Measurements from ENCODE around the gene TMEM14C. TPM values are rescaled to one million over a fixed set of nuclear protein-coding genes. Genes with fewer than 3 reads are reported as not detected.

Gene TMEM14C
- total RNA-seq, 1 experiment from 2014 or later = 84.7 TPM

DNA sequence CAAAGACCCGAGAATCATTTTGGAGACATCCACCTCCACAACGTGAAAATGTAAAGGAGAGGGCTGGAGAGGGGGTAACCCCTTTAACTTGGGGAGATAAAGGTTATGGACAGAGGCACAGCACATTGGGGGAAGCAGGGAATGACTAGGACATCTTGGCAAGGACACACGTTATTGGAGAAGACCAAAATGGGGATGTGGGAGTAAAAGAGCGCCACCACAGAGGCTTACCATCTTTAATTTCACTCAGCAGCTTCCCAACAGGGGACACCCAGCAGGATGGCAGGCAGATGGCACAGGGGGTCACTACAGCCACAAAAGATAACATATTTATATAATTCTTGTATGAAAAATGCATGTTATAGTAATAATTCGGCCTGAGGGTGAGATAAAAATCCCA lies 38.3 kb upstream of the TMEM14C start:
- TF ChIP-seq EZH2 (IDR thresholded peaks at IDR 0.05) (no peak), TCF7L2 (IDR thresholded peaks at IDR 0.05; ENCODE audit: borderline replicate concordance, extremely low read depth, insufficient read depth, insufficient read length) (no peak), POLR2AphosphoS5 (IDR thresholded peaks at IDR 0.05; ENCODE audit: low read depth, low read length) (no peak), JUND (IDR thresholded peaks at IDR 0.05) (no peak), POLR2A (IDR thresholded peaks at IDR 0.05; ENCODE audit: borderline replicate concordance, extremely low read depth, insufficient read depth, insufficient read length) (no peak), EZH2phosphoT487 (IDR thresholded peaks at IDR 0.05; ENCODE audit: borderline replicate concordance) (no peak), REST (IDR thresholded peaks at IDR 0.05; ENCODE audit: low read depth) (no peak), ATF3 (IDR thresholded peaks at IDR 0.05) (no peak), SRF (IDR thresholded peaks at IDR 0.05; ENCODE audit: low read depth) (no peak), FOSL1 (IDR thresholded peaks at IDR 0.05; ENCODE audit: low read depth) (no peak), ZNF274 (IDR thresholded peaks at IDR 0.05; ENCODE audit: low read depth, low read length) (no peak), EGR1 (IDR thresholded peaks at IDR 0.05; ENCODE audit: low read depth) (no peak)
- TF ChIP-seq, protein P1, sequence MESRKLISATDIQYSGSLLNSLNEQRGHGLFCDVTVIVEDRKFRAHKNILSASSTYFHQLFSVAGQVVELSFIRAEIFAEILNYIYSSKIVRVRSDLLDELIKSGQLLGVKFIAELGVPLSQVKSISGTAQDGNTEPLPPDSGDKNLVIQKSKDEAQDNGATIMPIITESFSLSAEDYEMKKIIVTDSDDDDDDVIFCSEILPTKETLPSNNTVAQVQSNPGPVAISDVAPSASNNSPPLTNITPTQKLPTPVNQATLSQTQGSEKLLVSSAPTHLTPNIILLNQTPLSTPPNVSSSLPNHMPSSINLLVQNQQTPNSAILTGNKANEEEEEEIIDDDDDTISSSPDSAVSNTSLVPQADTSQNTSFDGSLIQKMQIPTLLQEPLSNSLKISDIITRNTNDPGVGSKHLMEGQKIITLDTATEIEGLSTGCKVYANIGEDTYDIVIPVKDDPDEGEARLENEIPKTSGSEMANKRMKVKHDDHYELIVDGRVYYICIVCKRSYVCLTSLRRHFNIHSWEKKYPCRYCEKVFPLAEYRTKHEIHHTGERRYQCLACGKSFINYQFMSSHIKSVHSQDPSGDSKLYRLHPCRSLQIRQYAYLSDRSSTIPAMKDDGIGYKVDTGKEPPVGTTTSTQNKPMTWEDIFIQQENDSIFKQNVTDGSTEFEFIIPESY (IDR thresholded peaks at IDR 0.05; ENCODE audit: extremely low read depth, insufficient replicate concordance, low read length) = no peak
- TF ChIP-seq, protein P2, sequence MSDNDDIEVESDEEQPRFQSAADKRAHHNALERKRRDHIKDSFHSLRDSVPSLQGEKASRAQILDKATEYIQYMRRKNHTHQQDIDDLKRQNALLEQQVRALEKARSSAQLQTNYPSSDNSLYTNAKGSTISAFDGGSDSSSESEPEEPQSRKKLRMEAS (IDR thresholded peaks at IDR 0.05) = no peak
- CTCF ChIA-PET = no interaction called here
- intact Hi-C loops (cut with micrococcal nuclease) = no loop called here

More for the DNA sequence above, 38.3 kb upstream of the TMEM14C start:
- Histone ChIP-seq H4K20me1 (ENCODE audit: insufficient read depth) (no peaks in the 10 kb centered on the region), H3K27ac (ENCODE audit: low read depth, low read length) (no peak overlapping the region), H3K9me3 (ENCODE audit: control insufficient read depth in 1 of 2, insufficient read depth in 1 of 2, low read depth in 1 of 2, low read length in 2 of 2) (no peaks in the 10 kb centered on the region), H3K9me2 (ENCODE audit: insufficient read depth) (no peaks in the 10 kb centered on the region), H3K9ac (ENCODE audit: low read length) (no peak overlapping the region), H3K36me3 (ENCODE audit: control insufficient read depth in 1 of 2, insufficient read depth in 2 of 2, low read length in 2 of 2) (no peaks in the 10 kb centered on the region), H2AFZ (ENCODE audit: low read depth, low read length, poor library complexity, severe bottlenecking) (no peak overlapping the region), H3K4me1 (ENCODE audit: control insufficient read depth in 1 of 2, insufficient read depth in 2 of 2, low read length in 2 of 2) (no peaks in the 10 kb centered on the region), H3K79me2 (ENCODE audit: insufficient read depth, low read length) (no peaks in the 10 kb centered on the region), H3K27me3 (ENCODE audit: insufficient read depth, low read length) (no peaks in the 10 kb centered on the region), H3K4me3 (replicated peaks in 1 of 2; ENCODE audit: low read depth in 1 of 2, low read length in 2 of 2) (no peak overlapping the region), H3K4me2 (ENCODE audit: low read length) (no peak overlapping the region)
- RAD21 ChIA-PET (ENCODE audit: low non-redundant PET in 1 of 2, low total read pairs in 2 of 2, uncharacterized antibody in 2 of 2, unreplicated experiment in 2 of 2) = no interaction called here
- BruUV-seq (replicated peaks) = no TSS peak
- POLR2A ChIA-PET = no interaction called here
- ATAC-seq (no peak), DNase-seq (ENCODE audit: low read depth, low spot score) (no peak)
